DND-41 (cell line): ENCODE measurements around the gene TACO1.

Experiments
- ATAC-seq: fragments of 200-7000 bp; cut with Tn5 transposase; 3 replicates; pipeline ENCODE4 v1.9.1; 2021; ENCODE audit warnings: low read depth; ENCODE audit not compliant: insufficient read depth
- DNase-seq: peaks from one replicate; pipeline ENCODE4 v3.0.0-alpha.2; 2020
- H2AFZ ChIP-seq: 2 replicates; pipeline ENCODE4 v1.6.0; 2012; ENCODE audit warnings: low read depth, low read length
- H3K27ac ChIP-seq: 2 replicates; pipeline ENCODE4 v1.5.1; 2012; ENCODE audit warnings: low read length, inconsistent platforms
- H3K27me3 ChIP-seq: fragments of 200-600 bp; sonication (generic); 2 replicates; pipeline ENCODE4 v1.6.0; 2012; ENCODE audit warnings: low read length, mild to moderate bottlenecking, inconsistent platforms; ENCODE audit not compliant: insufficient read depth, poor library complexity
- H3K36me3 ChIP-seq: 2 replicates; pipeline ENCODE4 v1.5.1; 2012; ENCODE audit warnings: low read length, inconsistent platforms; ENCODE audit not compliant: insufficient read depth
- H3K4me1 ChIP-seq: 2 replicates; pipeline ENCODE4 v1.5.1; 2012; ENCODE audit warnings: mild to moderate bottlenecking, low read length; ENCODE audit not compliant: insufficient read depth
- H3K4me2 ChIP-seq: 2 replicates; pipeline ENCODE4 v1.6.0; 2012; ENCODE audit warnings: mild to moderate bottlenecking, moderate library complexity, low read length, inconsistent platforms; ENCODE audit not compliant: insufficient read depth
- H3K4me3 ChIP-seq, 2 experiments: fragments of 200-600 bp in 1 of 2; shearing (Covaris generic) in 1 of 2; 2 replicates each; pipeline ENCODE4 v1.5.1; 2012 to 2016; ENCODE audit warnings: inconsistent platforms in 2 of 2, low read length in 2 of 2, mild to moderate bottlenecking in 2 of 2, low read depth in 1 of 2, moderate library complexity in 1 of 2
- H3K79me2 ChIP-seq: 2 replicates; pipeline ENCODE4 v1.6.0; 2012; ENCODE audit warnings: low read length, inconsistent platforms; ENCODE audit not compliant: insufficient read depth
- H3K9ac ChIP-seq: 2 replicates; pipeline ENCODE4 v1.6.0; 2012; ENCODE audit warnings: low read depth, mild to moderate bottlenecking, inconsistent platforms, low read length, moderate library complexity
- H3K9me3 ChIP-seq: 2 replicates; pipeline ENCODE4 v1.5.1; 2012; ENCODE audit warnings: low read length, moderate library complexity, mild to moderate bottlenecking, inconsistent platforms; ENCODE audit not compliant: insufficient read depth, severe bottlenecking
- H4K20me1 ChIP-seq: 2 replicates; pipeline ENCODE4 v1.6.0; 2012; ENCODE audit warnings: low read length; ENCODE audit not compliant: insufficient read depth
- EZH2 ChIP-seq: IDR thresholded peaks from 3 replicates; pipeline ENCODE4 v1.6.1; 2012; ENCODE audit warnings: borderline replicate concordance, low read depth, mild to moderate bottlenecking, moderate library complexity, low read length, inconsistent platforms; ENCODE audit not compliant: severe bottlenecking
- TF ChIP-seq, protein P1 (sequence below): IDR thresholded peaks from 2 replicates; pipeline ENCODE4 v1.5.1; 2012; ENCODE audit warnings: borderline replicate concordance, low read length, moderate library complexity, mild to moderate bottlenecking; ENCODE audit not compliant: poor library complexity, severe bottlenecking; ENCODE audit errors: extremely low read depth

Gene TACO1

DNA sequence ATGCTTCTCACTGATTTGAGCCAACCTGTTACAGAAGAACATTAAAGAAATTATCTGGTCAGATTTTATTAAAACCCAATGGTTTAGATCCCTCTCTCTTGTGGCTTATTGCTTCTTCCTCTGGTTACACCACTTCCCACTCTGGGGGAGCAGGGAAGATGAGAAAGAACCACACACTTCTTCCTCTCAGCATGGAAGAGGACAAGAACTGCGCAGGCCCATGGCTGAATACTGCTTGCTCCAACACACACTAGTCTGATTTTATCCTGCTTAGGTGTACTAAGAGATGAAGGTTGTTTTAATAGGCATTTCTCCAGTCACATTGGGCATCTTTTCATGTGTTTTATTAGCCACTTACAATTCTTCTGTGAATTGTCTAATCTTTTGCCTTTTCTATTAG lies 49.1 kb downstream of the TACO1 start:
- Histone ChIP-seq H3K9me3 (no peaks in the 10 kb centered on the region), H4K20me1 (no peaks in the 10 kb centered on the region), H3K27me3 (no peaks in the 10 kb centered on the region), H3K4me1 (no peaks in the 10 kb centered on the region), H3K4me2 (no peak overlapping the region), H3K9ac (no peak overlapping the region), H3K27ac (no peak overlapping the region), H3K4me3 (no peak overlapping the region), H3K79me2 (no peaks in the 10 kb centered on the region; the same call in 1 of the 2 replicates), H3K36me3 (peaks cover 74% of the 10 kb centered on the region), H2AFZ (no peak overlapping the region)
- ATAC-seq = no peak
- TF ChIP-seq, protein P1, sequence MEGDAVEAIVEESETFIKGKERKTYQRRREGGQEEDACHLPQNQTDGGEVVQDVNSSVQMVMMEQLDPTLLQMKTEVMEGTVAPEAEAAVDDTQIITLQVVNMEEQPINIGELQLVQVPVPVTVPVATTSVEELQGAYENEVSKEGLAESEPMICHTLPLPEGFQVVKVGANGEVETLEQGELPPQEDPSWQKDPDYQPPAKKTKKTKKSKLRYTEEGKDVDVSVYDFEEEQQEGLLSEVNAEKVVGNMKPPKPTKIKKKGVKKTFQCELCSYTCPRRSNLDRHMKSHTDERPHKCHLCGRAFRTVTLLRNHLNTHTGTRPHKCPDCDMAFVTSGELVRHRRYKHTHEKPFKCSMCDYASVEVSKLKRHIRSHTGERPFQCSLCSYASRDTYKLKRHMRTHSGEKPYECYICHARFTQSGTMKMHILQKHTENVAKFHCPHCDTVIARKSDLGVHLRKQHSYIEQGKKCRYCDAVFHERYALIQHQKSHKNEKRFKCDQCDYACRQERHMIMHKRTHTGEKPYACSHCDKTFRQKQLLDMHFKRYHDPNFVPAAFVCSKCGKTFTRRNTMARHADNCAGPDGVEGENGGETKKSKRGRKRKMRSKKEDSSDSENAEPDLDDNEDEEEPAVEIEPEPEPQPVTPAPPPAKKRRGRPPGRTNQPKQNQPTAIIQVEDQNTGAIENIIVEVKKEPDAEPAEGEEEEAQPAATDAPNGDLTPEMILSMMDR = no peak
- no peak for TF ChIP-seq EZH2
- DNase-seq = no peak

DNA sequence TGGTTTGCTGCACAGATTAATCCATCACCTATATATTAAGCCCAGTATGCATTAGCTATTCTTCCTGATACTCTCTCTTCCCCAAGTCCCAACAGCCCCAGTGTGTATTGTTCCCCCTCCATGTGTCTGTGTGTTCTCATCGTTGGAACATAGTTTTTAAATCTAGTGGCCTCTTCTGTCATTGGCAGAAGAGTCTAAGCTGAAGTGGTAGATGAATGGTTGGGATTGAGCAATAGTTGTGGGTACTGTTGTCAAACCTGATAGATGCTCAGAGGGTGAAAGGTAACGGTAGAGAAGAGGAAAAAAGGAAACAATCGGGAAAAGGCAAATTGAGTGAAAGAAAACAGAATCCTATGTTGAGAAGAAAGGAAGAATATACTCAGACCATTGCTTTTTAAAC lies 51.4 kb downstream of the TACO1 start:
- Histone ChIP-seq H3K79me2 (no peaks in the 10 kb centered on the region), H3K4me1 (no peaks in the 10 kb centered on the region), H3K27me3 (no peaks in the 10 kb centered on the region), H3K36me3 (peaks cover 73% of the 10 kb centered on the region), H4K20me1 (no peaks in the 10 kb centered on the region), H3K9me3 (no peaks in the 10 kb centered on the region), H3K4me3 (no peak overlapping the region), H3K27ac (no peak overlapping the region), H3K4me2 (no peak overlapping the region), H3K9ac (no peak overlapping the region), H2AFZ (no peak overlapping the region)
- DNase-seq (no peak), ATAC-seq (no peak)
- TF ChIP-seq, protein P1 = no peak
- no peak for TF ChIP-seq EZH2

DNA sequence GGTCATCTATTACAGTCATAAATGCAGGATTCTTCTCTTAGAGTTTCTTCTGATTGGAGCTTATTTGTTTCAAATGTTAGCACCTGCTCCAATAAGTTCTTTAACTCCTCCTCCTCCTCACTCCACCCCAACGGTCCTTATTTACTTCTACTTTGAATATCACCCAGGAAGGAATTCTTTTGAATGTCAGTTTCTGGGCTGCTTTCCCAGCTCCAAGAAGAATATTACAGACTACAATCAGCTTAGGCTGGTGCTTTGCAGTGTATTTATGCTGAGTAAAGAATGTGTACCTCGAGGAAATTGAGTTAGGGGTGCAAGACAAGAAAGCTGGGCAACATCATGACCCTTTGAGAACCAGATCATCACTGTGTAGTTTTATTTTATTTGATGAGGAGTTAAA lies 52.4 kb downstream of the TACO1 start:
- Histone ChIP-seq H3K79me2 (no peaks in the 10 kb centered on the region), H3K4me3 (no peak overlapping the region), H3K27ac (no peak overlapping the region), H2AFZ (no peak overlapping the region), H3K9me3 (no peaks in the 10 kb centered on the region), H4K20me1 (no peaks in the 10 kb centered on the region), H3K27me3 (no peaks in the 10 kb centered on the region), H3K36me3 (peaks cover 69% of the 10 kb centered on the region), H3K4me1 (no peaks in the 10 kb centered on the region), H3K4me2 (no peak overlapping the region), H3K9ac (no peak overlapping the region)
- no peak for TF ChIP-seq EZH2
- TF ChIP-seq, protein P1 = no peak
- no peak for DNase-seq
- no peak for ATAC-seq

DNA sequence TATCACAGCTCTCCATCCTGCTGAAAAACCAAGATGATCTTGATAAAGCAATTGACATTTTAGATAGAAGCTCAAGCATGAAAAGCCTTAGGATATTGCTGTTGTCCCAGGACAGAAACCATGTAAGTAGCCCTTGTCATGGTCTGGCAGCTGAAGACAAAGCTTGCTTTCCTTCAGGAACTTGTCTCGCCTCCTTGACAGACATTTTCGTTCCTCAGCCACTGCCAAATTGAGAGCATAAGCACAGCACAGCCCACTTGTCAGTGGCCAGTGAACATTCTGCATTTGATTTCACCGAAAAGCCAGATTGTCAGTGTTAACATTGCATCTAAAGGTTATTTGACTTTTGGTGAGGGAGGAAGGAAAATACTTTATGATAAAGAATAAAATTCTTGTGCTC lies 57.1 kb downstream of the TACO1 start:
- no peak overlapping the region for H3K4me2 ChIP-seq
- no peak overlapping the region for H2AFZ ChIP-seq
- no peak overlapping the region for H3K9ac ChIP-seq
- H4K20me1 ChIP-seq = no peaks in the 10 kb centered on the region
- no peaks in the 10 kb centered on the region for H3K9me3 ChIP-seq
- ATAC-seq = no peak
- no peak overlapping the region for H3K4me3 ChIP-seq
- no peaks in the 10 kb centered on the region for H3K27me3 ChIP-seq
- DNase-seq = no peak
- H3K36me3 ChIP-seq = peaks cover 76% of the 10 kb centered on the region
- TF ChIP-seq, protein P1 = no peak
- no peak for TF ChIP-seq EZH2
- no peak overlapping the region for H3K27ac ChIP-seq
- 0 out of 2 replicates have a peak, but pooled peaks cover 2% of the 10 kb centered on the region for H3K79me2 ChIP-seq
- no peaks in the 10 kb centered on the region for H3K4me1 ChIP-seq
